Esophagus squamous epithelium (tissue), 5 donors: ENCODE measurements around the gene RAD9A. TPM values are rescaled to one million over a fixed set of nuclear protein-coding genes. Genes with fewer than 3 reads are reported as not detected.

Experiments used
- DNase-seq: peaks from one replicate; lab custom pipeline; 2025; lab: John Stamatoyannopoulos, UW
- H3K27ac ChIP-seq, 4 donors: fragments of 200-600 bp; sonication (generic); one replicate each; pipeline ENCODE4 v1.5.1; 2016 to 2019; ENCODE audit warnings: mild to moderate bottlenecking in 1 of 4
- H3K27me3 ChIP-seq, 4 donors: fragments of 200-600 bp; sonication (generic); 1 replicate in 3 of 4; 2 replicates in 1 of 4; pipeline versions ENCODE4 v1.5.1 to v1.6.0; 2017 to 2021; ENCODE audit warnings: antibody characterized with exemption in 1 of 4
- H3K36me3 ChIP-seq, 3 donors: fragments of 200-600 bp; sonication (generic); one replicate each; pipeline ENCODE4 v1.5.1; 2016 to 2019
- H3K4me1 ChIP-seq, 3 donors: fragments of 200-600 bp; sonication (generic); one replicate each; pipeline ENCODE4 v1.5.1; 2017 to 2019
- H3K4me3 ChIP-seq, 4 donors: fragments of 200-600 bp; sonication (generic); 1 replicate in 3 of 4; 2 replicates in 1 of 4; pipeline ENCODE4 v1.5.1; 2016 to 2019; ENCODE audit warnings: mild to moderate bottlenecking in 2 of 4, moderate library complexity in 1 of 4
- H3K9me3 ChIP-seq, 3 donors: fragments of 200-600 bp; sonication (generic); one replicate each; pipeline ENCODE4 v1.5.1; 2016 to 2019
- POLR2A ChIP-seq, 4 donors: fragments of 450-650 bp; IDR thresholded peaks; one replicate each; pipeline ENCODE4 v1.6.1; 2017; ENCODE audit warnings: antibody characterized with exemption in 4 of 4, mild to moderate bottlenecking in 4 of 4, moderate library complexity in 3 of 4
- WGBS, 2 donors: methylation state at CpG; one replicate each; pipeline ENCODE4 v1.1.5; 2018; 5-methylcytosine and 5-hydroxymethylcytosine counted together
- intact Hi-C: fragments of 100-400 bp; cut with DNase I; formaldehyde crosslinking; loops from one replicate; pipeline ENCODE4 v1.15.0; 2022
- total RNA-seq, 4 donors: library from RNA; depleted of rRNA; stranded (reverse); fragments of >200 nt; gene quantifications; one replicate each; pipeline ENCODE4 v1.1.0, GENCODE V29; 2016
- TF ChIP-seq, protein P1 (sequence below), 6 experiments: fragments of 450-650 bp in 4 of 6; fragments of 200-600 bp in 2 of 6; sonication (generic) in 2 of 6; IDR thresholded peaks; one replicate each; pipeline ENCODE4 v1.5.1; 2016 to 2019; ENCODE audit warnings: antibody characterized with exemption in 6 of 6, mild to moderate bottlenecking in 4 of 6, moderate library complexity in 4 of 6
- donor health status: DM: yes; HTN: yes; CAD: no.

The RAD9A gene
- total RNA-seq, 4 donors from 2014 or later: 10.6 to 18.3 (median 12.7) TPM

DNA sequence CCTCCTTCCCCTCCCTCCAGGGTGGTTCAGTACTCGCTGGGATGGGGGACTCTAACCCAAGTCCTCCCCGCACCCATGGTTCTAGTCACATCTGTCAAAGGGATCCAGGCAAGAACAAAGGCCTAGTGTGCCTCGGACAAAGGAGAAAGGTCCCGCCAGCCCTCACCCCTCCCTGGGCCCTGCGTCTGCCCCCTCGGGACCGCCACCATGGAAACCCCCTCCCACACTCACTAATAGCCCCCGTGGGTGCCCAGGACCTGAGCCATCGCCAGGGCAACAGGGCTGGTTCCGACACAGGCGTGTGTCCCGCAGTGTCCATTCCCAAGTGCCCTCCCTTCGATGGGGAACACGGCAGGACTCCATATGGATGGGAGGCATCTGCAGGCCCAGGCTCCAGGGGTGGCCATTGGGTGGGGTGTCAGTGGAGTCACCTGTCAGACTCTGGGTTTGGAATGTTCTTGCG, 18.6 kb downstream of the RAD9A start:
- Histone ChIP-seq H3K4me1 (peaks cover 5 to 58% (median 7%) of the 10 kb centered on the region in 3 donors), H3K27me3 (peaks cover 0 to 83% (median 0%) of the 10 kb centered on the region in 4 donors), H3K4me3 (no peak overlapping the region), H3K9me3 (no peaks in the 10 kb centered on the region), H3K36me3 (no peaks in the 10 kb centered on the region), H3K27ac (no peak overlapping the region)
- WGBS, 2 donors: 64% methylated on average over 7 of the region's 15 CpGs; no CpG with 5 or more reads in 1 of the 2 donors
- no peak for DNase-seq
- TF ChIP-seq, protein P1, sequence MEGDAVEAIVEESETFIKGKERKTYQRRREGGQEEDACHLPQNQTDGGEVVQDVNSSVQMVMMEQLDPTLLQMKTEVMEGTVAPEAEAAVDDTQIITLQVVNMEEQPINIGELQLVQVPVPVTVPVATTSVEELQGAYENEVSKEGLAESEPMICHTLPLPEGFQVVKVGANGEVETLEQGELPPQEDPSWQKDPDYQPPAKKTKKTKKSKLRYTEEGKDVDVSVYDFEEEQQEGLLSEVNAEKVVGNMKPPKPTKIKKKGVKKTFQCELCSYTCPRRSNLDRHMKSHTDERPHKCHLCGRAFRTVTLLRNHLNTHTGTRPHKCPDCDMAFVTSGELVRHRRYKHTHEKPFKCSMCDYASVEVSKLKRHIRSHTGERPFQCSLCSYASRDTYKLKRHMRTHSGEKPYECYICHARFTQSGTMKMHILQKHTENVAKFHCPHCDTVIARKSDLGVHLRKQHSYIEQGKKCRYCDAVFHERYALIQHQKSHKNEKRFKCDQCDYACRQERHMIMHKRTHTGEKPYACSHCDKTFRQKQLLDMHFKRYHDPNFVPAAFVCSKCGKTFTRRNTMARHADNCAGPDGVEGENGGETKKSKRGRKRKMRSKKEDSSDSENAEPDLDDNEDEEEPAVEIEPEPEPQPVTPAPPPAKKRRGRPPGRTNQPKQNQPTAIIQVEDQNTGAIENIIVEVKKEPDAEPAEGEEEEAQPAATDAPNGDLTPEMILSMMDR (IDR thresholded peaks at IDR 0.05): no peak
- TF ChIP-seq POLR2A (IDR thresholded peaks at IDR 0.05): no peak
- intact Hi-C loops: no loop called here

DNA sequence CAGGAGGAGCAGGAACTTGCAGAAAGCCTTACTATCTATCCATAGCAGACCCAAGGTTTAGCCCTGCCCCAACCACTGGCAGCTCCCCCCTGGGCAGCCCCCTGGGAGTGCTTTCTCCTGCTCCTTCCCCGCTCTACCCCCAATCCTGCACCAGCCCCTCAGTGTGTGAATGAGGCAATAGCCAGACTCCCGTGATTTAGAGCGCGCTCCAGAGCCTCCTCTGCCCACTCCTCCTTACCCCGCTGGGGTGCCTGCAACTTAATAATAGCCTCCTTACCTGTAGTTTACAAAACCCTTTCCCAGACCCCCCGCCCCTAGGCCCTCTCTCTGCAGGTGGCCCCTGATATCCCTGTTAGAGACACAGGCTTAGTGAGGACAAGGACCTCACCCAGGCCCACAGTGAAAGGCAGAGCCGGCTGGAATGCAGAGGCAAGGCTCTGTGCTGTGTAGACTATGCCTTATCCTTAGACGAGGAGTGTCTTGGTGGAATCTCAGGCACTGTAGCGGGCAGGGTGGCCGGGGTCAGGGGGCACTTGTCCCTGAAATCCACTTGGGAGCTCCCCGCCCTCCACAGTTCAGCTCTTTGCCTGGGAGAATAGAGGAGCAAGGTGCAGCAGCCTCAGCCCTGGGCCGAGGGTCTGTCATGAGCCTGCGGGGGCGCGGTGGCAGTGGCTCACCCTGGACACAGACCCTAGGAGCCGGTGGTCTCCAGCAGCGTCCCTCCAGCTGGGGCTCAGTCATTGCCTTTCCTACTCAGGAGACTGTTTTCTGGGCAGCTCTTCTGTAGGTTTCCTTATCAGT, 19.4 kb downstream of the RAD9A start:
- H3K9me3 ChIP-seq: no peaks in the 10 kb centered on the region
- no peak for TF ChIP-seq POLR2A (IDR thresholded peaks at IDR 0.05)
- TF ChIP-seq, protein P1 (IDR thresholded peaks at IDR 0.05): no peak
- H3K4me3 ChIP-seq: no peak overlapping the region
- H3K4me1 ChIP-seq: peaks cover 12 to 62% (median 13%) of the 10 kb centered on the region in 3 donors
- H3K27ac ChIP-seq: no peak overlapping the region
- peaks cover 0 to 75% (median 0%) of the 10 kb centered on the region in 4 donors for H3K27me3 ChIP-seq
- 83 to 88% methylated on average over 5 to 12 of the region's 17 CpGs for WGBS, 2 donors
- no peaks in the 10 kb centered on the region for H3K36me3 ChIP-seq
- intact Hi-C loops: no loop called here
- no peak for DNase-seq

DNA sequence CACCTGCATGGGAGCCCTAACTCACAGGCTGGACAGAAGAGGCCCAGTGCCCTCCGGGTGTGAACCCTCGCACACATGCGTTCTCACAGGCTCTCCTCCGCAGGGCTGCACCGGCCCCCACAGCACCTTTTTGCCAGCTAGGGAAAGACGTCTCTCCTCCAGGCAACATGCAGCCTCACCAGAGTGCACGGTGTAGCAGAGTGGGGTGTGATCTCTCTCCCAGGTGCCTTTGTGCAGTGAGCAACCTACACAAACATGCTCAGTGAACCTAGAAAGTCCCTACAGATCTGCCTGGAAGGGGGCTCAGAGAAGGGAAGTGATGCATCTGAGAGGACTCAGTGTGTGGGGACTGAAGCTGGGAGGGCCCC, 20.0 kb downstream of the RAD9A start:
- DNase-seq: no peak
- Histone ChIP-seq H3K9me3 (no peaks in the 10 kb centered on the region), H3K36me3 (no peaks in the 10 kb centered on the region), H3K27ac (no peak overlapping the region), H3K4me1 (peaks cover 17 to 62% (median 19%) of the 10 kb centered on the region in 3 donors), H3K4me3 (no peak overlapping the region), H3K27me3 (peaks cover 0 to 70% (median 0%) of the 10 kb centered on the region in 4 donors)
- WGBS, 2 donors: 67 to 76% methylated on average over 5 to 6 of the region's 7 CpGs
- intact Hi-C loops: no loop called here
- TF ChIP-seq POLR2A (IDR thresholded peaks at IDR 0.05): no peak
- TF ChIP-seq, protein P1 (IDR thresholded peaks at IDR 0.05): no peak

DNA sequence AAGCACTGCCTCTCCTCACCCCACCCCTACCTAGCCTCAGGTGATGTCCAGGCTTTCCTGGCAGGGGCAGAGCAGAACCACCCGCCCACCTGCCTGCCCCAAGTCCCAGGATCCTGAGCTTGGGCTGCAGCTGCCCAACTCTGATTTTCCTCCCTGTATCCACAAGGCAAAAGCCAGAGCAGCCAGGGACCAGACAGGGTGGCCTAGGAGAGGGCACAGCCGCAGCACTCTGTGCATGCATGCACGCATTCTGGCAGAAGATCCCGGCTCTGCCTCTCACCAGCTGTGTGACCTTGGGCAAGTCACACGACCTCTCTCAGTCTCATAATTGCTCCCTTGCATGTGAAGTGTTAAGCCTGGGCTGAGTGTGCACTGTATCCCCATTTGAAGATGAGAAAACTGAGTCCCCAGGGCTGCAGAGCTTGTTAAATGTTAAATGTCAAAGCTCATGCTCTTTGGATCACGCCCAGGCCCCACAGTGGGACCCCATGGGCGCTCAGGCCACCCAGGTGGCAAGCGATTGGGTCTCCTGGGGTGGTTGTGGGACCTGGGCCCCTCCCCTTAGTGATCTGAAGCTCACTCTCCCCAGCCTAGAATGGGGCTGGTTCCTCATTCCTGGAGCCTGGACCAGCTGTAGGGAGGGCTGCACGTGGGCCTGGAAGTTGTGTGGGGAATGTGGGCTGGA, 20.9 kb downstream of the RAD9A start:
- peaks cover 0 to 61% (median 0%) of the 10 kb centered on the region in 4 donors for H3K27me3 ChIP-seq
- 20 to 32% methylated on average over 2 to 4 of the region's 9 CpGs for WGBS, 2 donors

More for the DNA sequence above, 20.9 kb downstream of the RAD9A start:
- H3K4me1 ChIP-seq: peaks cover 20 to 62% (median 26%) of the 10 kb centered on the region in 3 donors
- H3K9me3 ChIP-seq: no peaks in the 10 kb centered on the region
- intact Hi-C loops: no loop called here
- no peak overlapping the region for H3K4me3 ChIP-seq
- no peak for DNase-seq
- no peak overlapping the region for H3K27ac ChIP-seq
- H3K36me3 ChIP-seq: no peaks in the 10 kb centered on the region
- TF ChIP-seq POLR2A (IDR thresholded peaks at IDR 0.05): no peak
- TF ChIP-seq, protein P1 (IDR thresholded peaks at IDR 0.05): no peak
